Measurements from ENCODE around the gene PPFIA4. TPM values are rescaled to one million over a fixed set of nuclear protein-coding genes. Genes with fewer than 3 reads are reported as not detected.

Gene PPFIA4
- total RNA-seq, 4 donors from 2014 or later: under 0.01 to 24.6 (median 0.30) TPM

DNA sequence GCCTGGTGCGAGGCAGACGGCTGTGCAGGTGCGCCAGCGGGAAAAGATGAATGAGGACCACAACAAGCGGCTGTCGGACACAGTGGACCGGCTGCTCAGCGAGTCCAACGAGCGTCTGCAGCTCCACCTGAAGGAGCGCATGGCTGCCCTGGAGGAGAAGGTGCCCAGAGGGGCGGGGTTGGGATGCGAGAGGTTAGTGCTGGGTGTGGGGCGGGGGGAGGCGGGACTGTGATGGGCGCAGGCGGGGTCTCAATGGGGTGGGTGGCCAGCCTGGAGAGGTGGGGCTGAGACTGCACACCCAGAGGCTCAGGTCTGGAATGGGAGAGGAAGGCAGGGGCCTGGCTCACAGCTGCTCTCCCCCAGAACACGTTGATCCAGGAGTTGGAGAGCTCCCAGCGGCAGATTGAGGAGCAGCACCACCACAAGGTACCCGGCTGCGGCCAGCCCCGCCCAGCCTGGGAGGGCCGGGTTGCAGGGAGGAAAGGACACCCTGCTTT lies 22.3 kb downstream of the PPFIA4 start:
- 75 to 81% methylated on average over 23 of the region's 23 CpGs for WGBS, 2 donors
- no peak for DNase-seq (ENCODE audit: low spot score in 2 of 2)

DNA sequence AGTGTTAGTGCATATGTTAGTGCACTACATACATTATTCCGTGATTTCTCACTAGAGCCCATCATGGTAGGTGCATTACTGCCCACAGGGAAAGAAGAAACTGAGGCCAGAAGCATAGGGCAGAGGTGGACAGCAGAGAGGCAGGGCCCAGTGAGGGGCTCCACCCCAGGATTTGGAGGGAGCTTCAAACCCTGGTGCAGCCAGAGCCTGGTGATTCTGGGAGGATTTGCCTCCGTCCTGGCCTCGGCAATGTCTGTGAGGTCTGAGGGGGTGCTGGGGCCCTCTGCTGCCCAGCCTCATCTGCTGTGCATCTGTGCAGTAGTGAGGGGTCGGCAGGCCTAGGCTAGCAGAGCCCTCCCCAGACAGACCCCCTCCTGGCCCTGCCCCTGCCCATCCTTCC lies 22.8 kb downstream of the PPFIA4 start:
- DNase-seq (ENCODE audit: low spot score in 2 of 2): no peak
- no peak for TF ChIP-seq POLR2A (IDR thresholded peaks at IDR 0.05)
- no peak for TF ChIP-seq EP300 (IDR thresholded peaks at IDR 0.05)
- TF ChIP-seq, protein P1, sequence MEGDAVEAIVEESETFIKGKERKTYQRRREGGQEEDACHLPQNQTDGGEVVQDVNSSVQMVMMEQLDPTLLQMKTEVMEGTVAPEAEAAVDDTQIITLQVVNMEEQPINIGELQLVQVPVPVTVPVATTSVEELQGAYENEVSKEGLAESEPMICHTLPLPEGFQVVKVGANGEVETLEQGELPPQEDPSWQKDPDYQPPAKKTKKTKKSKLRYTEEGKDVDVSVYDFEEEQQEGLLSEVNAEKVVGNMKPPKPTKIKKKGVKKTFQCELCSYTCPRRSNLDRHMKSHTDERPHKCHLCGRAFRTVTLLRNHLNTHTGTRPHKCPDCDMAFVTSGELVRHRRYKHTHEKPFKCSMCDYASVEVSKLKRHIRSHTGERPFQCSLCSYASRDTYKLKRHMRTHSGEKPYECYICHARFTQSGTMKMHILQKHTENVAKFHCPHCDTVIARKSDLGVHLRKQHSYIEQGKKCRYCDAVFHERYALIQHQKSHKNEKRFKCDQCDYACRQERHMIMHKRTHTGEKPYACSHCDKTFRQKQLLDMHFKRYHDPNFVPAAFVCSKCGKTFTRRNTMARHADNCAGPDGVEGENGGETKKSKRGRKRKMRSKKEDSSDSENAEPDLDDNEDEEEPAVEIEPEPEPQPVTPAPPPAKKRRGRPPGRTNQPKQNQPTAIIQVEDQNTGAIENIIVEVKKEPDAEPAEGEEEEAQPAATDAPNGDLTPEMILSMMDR (IDR thresholded peaks at IDR 0.05): no peak
- Histone ChIP-seq H3K27me3 (no peaks in the 10 kb centered on the region), H3K4me1 (no peaks in the 10 kb centered on the region), H3K36me3 (no peaks in the 10 kb centered on the region), H3K4me3 (no peak overlapping the region), H3K27ac (no peak overlapping the region), H3K9me3 (no peaks in the 10 kb centered on the region)
- WGBS, 2 donors: 74 to 81% methylated on average over 3 to 4 of the region's 4 CpGs

More for the DNA sequence above, 22.3 kb downstream of the PPFIA4 start:
- Histone ChIP-seq H3K4me3 (no peak overlapping the region), H3K9me3 (no peaks in the 10 kb centered on the region), H3K27me3 (no peaks in the 10 kb centered on the region), H3K4me1 (no peaks in the 10 kb centered on the region), H3K27ac (no peak overlapping the region), H3K36me3 (no peaks in the 10 kb centered on the region)
- no peak for TF ChIP-seq EP300 (IDR thresholded peaks at IDR 0.05)
- TF ChIP-seq POLR2A (IDR thresholded peaks at IDR 0.05): no peak
- TF ChIP-seq, protein P1 (IDR thresholded peaks at IDR 0.05): no peak

DNA sequence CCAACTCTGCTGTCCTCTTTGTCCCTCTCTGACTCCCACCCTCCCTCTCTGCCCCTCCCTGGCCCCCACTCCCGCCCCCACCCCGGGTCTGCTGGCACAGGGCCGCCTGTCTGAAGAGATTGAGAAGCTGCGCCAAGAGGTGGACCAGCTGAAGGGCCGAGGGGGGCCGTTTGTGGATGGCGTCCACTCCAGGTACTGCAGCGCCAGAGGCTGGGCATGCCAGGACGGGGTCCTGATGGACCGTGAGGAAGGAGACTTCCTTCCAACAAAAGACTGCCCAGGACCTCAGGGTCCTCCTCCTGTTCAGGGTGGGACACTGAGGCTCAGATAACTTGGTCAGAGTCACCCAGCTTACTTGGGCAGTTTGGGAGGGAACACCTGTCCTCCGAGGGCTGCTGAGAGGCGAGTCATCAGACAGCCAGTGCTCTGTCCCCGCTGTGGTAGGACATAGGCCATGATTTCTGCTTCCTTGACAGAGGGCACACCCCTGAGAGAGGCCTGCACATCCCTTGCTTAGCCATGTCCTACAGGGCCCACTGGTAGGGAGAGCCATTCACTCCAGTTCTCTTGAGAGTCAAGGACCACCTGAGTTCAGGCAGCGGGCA lies 23.4 kb downstream of the PPFIA4 start:
- H3K36me3 ChIP-seq: no peaks in the 10 kb centered on the region
- H3K4me1 ChIP-seq: no peaks in the 10 kb centered on the region
- 79 to 87% methylated on average over 10 to 14 of the region's 14 CpGs for WGBS, 2 donors
- no peak for DNase-seq (ENCODE audit: low spot score in 2 of 2)
- no peak overlapping the region for H3K4me3 ChIP-seq
- H3K9me3 ChIP-seq: no peaks in the 10 kb centered on the region
- H3K27ac ChIP-seq: no peak overlapping the region
- H3K27me3 ChIP-seq: no peaks in the 10 kb centered on the region
- TF ChIP-seq, protein P1 (IDR thresholded peaks at IDR 0.05): no peak
- no peak for TF ChIP-seq EP300 (IDR thresholded peaks at IDR 0.05)
- TF ChIP-seq POLR2A (IDR thresholded peaks at IDR 0.05): no peak

DNA sequence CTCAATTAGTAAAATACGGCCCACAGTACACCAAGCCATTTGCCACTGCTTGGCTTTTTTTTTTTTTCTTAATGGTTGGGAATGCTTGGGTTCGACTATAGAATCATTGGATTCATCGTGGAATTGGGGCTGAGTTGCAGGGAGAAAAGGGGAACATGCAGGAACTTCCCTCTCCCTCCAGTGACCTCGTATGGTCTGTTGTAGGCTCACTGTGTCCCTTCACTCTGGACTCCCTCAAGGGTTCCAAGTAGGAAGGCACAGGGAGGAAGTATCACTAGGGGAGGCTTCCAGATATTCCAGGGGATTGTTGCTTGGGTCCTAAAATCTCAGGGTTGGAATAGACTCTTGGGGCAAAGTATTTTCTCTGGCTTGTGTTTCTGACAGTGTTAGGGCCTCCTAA lies 24.5 kb downstream of the PPFIA4 start:
- 85 to 88% methylated on average over 4 of the region's 4 CpGs for WGBS, 2 donors
- no peak for DNase-seq (ENCODE audit: low spot score in 2 of 2)
- Histone ChIP-seq H3K9me3 (no peaks in the 10 kb centered on the region), H3K4me3 (no peak overlapping the region), H3K36me3 (no peaks in the 10 kb centered on the region), H3K27me3 (no peaks in the 10 kb centered on the region), H3K4me1 (no peaks in the 10 kb centered on the region), H3K27ac (no peak overlapping the region)
- TF ChIP-seq, protein P1 (IDR thresholded peaks at IDR 0.05): no peak
- TF ChIP-seq POLR2A (IDR thresholded peaks at IDR 0.05) (no peak), EP300 (IDR thresholded peaks at IDR 0.05) (no peak)

DNA sequence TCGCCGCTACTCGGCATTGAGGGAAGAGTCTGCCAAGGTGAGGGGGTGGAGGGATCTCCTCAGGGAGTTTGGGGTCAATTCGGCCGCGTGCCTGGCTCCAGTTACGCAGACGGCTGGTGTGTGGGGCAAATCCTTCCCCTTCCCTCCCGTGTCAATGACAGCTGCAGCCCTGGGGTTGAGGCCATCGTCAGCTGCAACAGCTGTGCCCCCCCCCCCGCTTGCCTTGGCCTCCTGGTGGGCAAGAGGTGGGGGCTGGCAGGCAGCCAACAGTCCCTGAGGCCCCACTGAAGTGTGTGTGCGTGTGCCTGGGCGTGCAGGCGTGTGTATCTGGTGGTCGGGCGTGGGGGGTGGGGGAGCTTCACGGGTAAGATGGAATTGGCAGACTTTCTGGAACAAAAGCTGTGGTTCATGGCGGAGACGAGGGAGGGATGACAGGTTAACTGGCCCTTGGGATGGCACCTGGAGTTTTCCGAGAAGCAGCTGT lies 25.6 kb downstream of the PPFIA4 start:
- Histone ChIP-seq H3K27ac (no peak overlapping the region), H3K4me3 (no peak overlapping the region), H3K27me3 (no peaks in the 10 kb centered on the region), H3K9me3 (no peaks in the 10 kb centered on the region), H3K4me1 (no peaks in the 10 kb centered on the region), H3K36me3 (no peaks in the 10 kb centered on the region)
- 45 to 47% methylated on average over 12 to 20 of the region's 20 CpGs for WGBS, 2 donors
- DNase-seq (ENCODE audit: low spot score in 2 of 2): no peak
- TF ChIP-seq, protein P1 (IDR thresholded peaks at IDR 0.05): no peak
- no peak for TF ChIP-seq POLR2A (IDR thresholded peaks at IDR 0.05)
- TF ChIP-seq EP300 (IDR thresholded peaks at IDR 0.05): no peak
